ENCODE results near the gene MAMDC2. TPM values are rescaled to one million over a fixed set of nuclear protein-coding genes. Genes with fewer than 3 reads are reported as not detected.
"Not testable (repeated sequence)": the region's sequence is repeated elsewhere in the genome, so short reads cannot be mapped to it uniquely, and the experiment has no call there.

MAMDC2 gene
- polyA plus RNA-seq, 3 donors from 2014 or later, result 0.22 to 0.81 TPM; not detected in 1

DNA sequence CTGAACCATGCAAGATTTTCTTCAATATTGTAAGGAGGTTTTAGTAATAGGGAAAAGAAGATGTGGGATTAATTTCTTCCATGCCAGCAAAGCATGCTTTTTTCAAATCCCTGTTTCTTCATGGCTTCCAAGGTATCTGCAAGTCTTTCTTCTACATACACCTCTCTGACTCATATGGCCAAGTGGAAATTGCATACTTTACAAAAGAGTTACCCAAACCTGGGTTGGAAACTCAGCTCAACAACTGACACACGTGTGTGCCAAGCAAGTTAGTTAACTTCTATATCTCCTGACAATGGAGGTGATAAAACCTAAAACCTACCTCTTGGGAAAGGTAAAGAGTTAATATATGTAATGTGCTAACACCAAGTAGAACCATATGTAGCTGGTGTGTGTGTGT is 28.5 kb upstream of the MAMDC2 start:
- Mint-ChIP-seq H3K4me3 (no peak overlapping the region), H3K9me3 (peaks cover 0 to 2% (median 0%) of the 10 kb centered on the region in 6 donors), H3K4me1 (no peaks in the 10 kb centered on the region), H3K27me3 (ENCODE audit: low read depth in 3 of 3) (peaks cover 3 to 9% (median 5%) of the 10 kb centered on the region in 3 donors), H3K27ac (no peak overlapping the region), H3K36me3 (no peaks in the 10 kb centered on the region)
- DNase-seq, result no peak

DNA sequence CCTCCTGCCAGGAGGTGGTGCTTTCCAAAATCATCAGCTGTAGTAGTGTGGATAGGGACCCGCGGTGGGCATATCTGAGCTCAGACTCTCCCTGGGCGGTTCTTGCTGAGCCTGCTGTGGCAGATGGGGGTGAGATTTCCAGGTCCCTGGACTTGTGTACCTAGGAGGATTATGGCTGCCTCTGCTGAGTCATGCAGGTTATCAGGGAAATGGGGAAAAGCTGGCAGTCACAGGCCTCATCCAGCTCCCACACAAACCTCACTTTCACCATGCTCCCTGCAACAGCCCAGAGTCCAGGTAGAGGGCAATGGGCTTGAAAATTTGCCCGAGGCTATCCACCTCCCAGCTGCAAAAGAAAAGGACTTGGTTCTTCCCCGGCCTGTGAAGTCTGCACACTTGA is 23.4 kb upstream of the MAMDC2 start:
- peaks cover 2 to 9% (median 7%) of the 10 kb centered on the region in 3 donors for H3K27me3 Mint-ChIP-seq (ENCODE audit: low read depth in 3 of 3)
- no peaks in the 10 kb centered on the region for H3K36me3 Mint-ChIP-seq
- no peak overlapping the region for H3K27ac Mint-ChIP-seq
- no peak overlapping the region for H3K4me3 Mint-ChIP-seq
- no peaks in the 10 kb centered on the region for H3K4me1 Mint-ChIP-seq
- H3K9me3 Mint-ChIP-seq, result peaks cover 0 to 2% (median 0%) of the 10 kb centered on the region in 6 donors
- no peak for DNase-seq

DNA sequence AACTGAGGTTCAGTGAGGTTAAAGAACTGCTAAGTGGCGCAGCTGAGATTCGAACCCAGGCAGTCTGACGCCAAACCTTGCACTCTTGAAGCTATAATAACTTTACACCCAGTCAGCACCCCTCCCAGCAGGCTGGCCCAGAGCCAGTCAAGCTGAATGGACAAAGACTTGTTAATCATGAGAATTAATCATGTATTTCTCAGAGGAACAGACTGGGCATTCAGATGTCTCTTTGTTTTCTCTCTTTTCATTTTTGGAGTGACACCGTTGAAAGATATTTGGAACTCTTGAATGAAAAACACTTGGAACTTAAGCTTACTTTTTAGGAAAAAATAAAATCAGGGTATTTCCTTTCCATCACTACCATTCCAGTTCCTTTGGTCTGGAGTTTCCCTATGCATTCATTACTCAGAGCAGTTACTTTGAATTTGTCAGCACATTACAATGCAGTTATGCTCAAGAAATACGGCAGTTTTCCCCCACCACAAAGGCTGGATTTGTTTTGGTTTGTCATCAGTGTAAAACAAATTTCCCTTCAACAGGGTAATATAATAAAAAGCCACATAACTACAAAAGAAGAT is 22.6 kb upstream of the MAMDC2 start:
- no peak for DNase-seq
- peaks cover 2 to 9% (median 7%) of the 10 kb centered on the region in 3 donors for H3K27me3 Mint-ChIP-seq (ENCODE audit: low read depth in 3 of 3)
- H3K9me3 Mint-ChIP-seq, result peaks cover 0 to 2% (median 0%) of the 10 kb centered on the region in 6 donors
- no peaks in the 10 kb centered on the region for H3K4me1 Mint-ChIP-seq
- H3K4me3 Mint-ChIP-seq, result no peak overlapping the region
- no peak overlapping the region for H3K27ac Mint-ChIP-seq
- no peaks in the 10 kb centered on the region for H3K36me3 Mint-ChIP-seq

DNA sequence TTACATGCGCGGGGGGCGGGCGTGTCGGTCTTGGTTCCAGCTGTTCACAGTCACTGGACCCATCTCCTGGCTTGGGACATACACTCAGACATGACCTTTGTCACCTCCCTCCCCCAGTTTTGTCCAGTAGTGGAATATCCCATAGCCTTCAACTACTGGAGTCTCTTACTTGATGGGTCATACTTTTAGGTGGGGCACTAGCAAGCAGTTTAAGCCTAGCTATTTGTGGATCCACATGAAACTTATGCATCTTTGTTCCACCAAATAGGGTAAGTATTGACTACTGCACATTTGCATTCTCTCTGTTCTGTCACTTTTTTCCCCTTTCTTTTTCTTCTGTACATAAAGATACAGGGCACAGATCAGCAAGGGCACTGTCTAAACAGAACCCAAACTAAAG is 15.4 kb upstream of the MAMDC2 start:
- Mint-ChIP-seq H3K9me3 (no peaks in the 10 kb centered on the region), H3K4me3 (no peak overlapping the region), H3K27me3 (ENCODE audit: low read depth in 3 of 3) (peaks cover 0 to 10% (median 4%) of the 10 kb centered on the region in 3 donors), H3K36me3 (no peaks in the 10 kb centered on the region), H3K4me1 (no peaks in the 10 kb centered on the region), H3K27ac (no peak overlapping the region)
- DNase-seq, result no peak

DNA sequence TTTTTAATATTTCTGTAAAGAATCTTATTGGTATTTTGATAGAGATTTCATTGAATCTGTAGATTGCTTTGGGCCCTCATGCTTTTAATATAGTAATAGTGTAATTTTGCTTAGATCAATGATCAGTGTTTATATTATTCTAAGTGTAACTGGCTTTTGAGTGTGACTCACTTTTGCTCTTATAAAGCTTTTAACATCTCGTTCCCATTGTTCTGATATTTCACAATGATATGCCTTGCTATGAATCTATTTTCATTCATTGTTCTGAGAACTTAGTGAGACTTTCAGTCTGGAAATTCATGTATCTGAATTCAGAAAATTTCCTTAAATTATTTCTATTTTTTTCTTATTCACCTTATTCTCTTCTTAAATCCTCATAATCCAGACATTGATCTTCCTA is 13.5 kb upstream of the MAMDC2 start:
- no peaks in the 10 kb centered on the region for H3K9me3 Mint-ChIP-seq
- no peak overlapping the region for H3K27ac Mint-ChIP-seq
- DNase-seq, result no peak
- no peaks in the 10 kb centered on the region for H3K4me1 Mint-ChIP-seq
- H3K36me3 Mint-ChIP-seq, result no peaks in the 10 kb centered on the region
- H3K4me3 Mint-ChIP-seq, result no peak overlapping the region
- peaks cover under 1 to 6% (median 4%) of the 10 kb centered on the region in 3 donors for H3K27me3 Mint-ChIP-seq (ENCODE audit: low read depth in 3 of 3)

DNA sequence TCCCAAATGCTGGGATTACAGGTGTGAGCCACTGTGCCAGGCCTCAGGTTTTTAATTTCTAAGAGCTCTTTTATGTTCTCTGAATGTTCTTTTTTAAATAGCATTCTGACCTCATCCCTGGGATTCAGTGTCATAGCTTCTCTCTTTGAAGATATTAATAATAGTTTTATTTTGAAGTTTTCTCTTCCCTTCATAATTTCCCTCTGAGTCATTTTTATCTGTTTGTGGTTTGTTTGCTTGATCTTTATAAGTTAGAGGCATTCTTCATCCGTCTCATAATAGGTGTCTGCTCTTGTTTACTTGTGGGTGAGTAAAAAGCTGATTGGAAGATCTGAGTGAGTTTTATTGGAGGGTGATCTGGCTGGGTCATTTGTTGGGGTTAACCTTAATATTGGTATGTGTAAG is 12.5 kb upstream of the MAMDC2 start:
- no peak for DNase-seq
- no peaks in the 10 kb centered on the region for H3K36me3 Mint-ChIP-seq
- H3K4me1 Mint-ChIP-seq, result no peaks in the 10 kb centered on the region

DNA sequence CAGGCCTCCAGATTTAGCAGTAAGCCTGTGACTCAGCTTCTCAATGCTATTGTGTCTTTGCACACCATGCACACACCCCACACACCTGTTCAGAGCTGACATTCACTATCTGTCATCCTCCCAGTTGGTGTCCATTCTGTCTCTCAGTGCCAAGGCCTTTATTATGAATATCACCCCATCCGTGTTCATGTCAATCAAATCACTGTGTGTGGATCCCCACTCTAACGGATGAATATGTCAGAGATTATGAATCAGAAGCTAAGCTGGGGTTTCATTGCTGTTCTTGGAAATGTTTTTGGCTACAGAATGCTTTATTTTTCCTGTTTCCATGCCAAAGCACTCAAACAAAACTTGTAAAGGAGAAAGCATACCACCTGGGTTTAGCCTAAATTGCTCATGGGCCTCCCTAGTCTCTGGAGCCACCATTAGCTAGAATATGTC is 9.4 kb upstream of the MAMDC2 start:
- peaks cover 5% of the 10 kb centered on the region in 3 donors for H3K36me3 Mint-ChIP-seq
- no peak for DNase-seq
- H3K4me1 Mint-ChIP-seq, result no peaks in the 10 kb centered on the region
- H3K27me3 Mint-ChIP-seq (ENCODE audit: low read depth in 3 of 3), result peaks cover 2 to 6% (median 5%) of the 10 kb centered on the region in 3 donors
- no peak overlapping the region for H3K4me3 Mint-ChIP-seq
- no peak overlapping the region for H3K27ac Mint-ChIP-seq
- peaks cover 5 to 7% (median 6%) of the 10 kb centered on the region in 6 donors for H3K9me3 Mint-ChIP-seq

More for the DNA sequence above, 12.5 kb upstream of the MAMDC2 start:
- Mint-ChIP-seq H3K27me3 (ENCODE audit: low read depth in 3 of 3) (peaks cover 2 to 5% (median 3%) of the 10 kb centered on the region in 3 donors), H3K9me3 (no peaks in the 10 kb centered on the region), H3K27ac (no peak overlapping the region), H3K4me3 (no peak overlapping the region)

DNA sequence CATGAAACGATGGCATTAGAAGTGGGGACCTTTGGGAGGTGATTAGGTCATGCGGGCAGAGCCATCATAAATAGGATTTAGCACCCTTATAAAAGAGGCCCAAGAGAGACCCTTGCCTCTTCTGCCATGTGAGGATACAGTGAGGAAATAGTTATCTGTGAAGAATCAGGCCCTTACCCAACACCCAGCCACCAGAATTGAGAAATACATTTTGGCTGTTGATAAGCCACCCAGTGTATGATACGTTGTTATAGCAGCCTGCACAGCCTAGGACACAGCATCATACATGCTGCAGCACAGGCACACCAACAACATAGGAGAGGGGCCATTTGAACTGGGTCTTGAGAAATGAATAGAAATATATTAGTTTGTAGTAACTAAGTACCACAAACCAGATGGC is 8.0 kb upstream of the MAMDC2 start:
- peaks cover 5% of the 10 kb centered on the region in 3 donors for H3K36me3 Mint-ChIP-seq
- H3K27me3 Mint-ChIP-seq (ENCODE audit: low read depth in 3 of 3), result peaks cover 2 to 6% (median 3%) of the 10 kb centered on the region in 3 donors
- DNase-seq, result no peak
- no peak overlapping the region for H3K4me3 Mint-ChIP-seq
- no peaks in the 10 kb centered on the region for H3K4me1 Mint-ChIP-seq
- H3K27ac Mint-ChIP-seq, result no peak overlapping the region
- peaks cover 5 to 7% (median 6%) of the 10 kb centered on the region in 6 donors for H3K9me3 Mint-ChIP-seq

DNA sequence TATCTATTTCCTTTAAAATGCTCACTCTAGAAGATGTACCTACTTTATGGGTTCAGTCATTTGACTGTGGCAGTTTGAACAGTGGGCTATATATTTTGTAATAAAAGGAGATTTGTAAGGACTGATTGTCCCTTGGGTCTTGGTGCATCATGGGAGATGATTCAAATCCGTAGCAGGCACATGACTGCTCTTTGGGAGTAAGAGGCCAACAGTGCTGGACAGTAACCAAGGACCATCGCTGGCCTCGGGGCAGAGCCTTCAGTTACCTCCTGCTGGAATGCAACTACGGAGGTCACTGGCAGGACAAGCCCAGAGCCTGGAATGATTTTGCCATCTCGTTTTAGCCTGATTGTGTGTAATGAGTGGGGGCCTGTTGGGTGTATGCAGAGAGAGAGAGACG is 7.0 kb upstream of the MAMDC2 start:
- H3K4me3 Mint-ChIP-seq, result no peak overlapping the region
- DNase-seq, result no peak
- H3K4me1 Mint-ChIP-seq, result no peaks in the 10 kb centered on the region

DNA sequence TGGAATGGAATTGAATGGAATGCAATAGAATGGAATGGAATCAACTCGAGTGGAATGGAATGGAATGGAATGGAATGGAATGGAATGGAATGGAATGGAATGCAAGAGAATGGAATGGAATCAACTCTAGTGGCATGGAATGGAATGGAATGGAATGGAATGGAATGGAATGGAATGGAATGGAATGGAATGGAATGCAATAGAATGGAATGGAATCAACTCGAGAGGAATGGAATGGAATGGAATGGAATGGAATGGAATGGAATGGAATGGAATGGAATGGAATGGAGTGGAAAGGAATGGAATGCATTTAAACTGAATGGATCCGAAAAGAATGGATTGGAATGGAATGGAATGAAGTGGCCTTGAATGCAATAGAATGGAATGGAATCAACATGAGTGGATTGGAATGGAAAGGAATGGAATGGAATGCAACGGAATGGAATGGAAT is 5.5 kb upstream of the MAMDC2 start:
- H3K36me3 Mint-ChIP-seq, H3K27ac Mint-ChIP-seq, H3K4me3 Mint-ChIP-seq, DNase-seq, H3K9me3 Mint-ChIP-seq, H3K4me1 Mint-ChIP-seq: not testable (repeated sequence)
- H3K27me3 Mint-ChIP-seq (ENCODE audit: low read depth in 3 of 3), result peaks cover 2 to 14% (median 9%) of the 10 kb centered on the region in 3 donors

More for the DNA sequence above, 7.0 kb upstream of the MAMDC2 start:
- Mint-ChIP-seq H3K36me3 (peaks cover 5% of the 10 kb centered on the region in 3 donors), H3K27ac (no peak overlapping the region), H3K9me3 (peaks cover 5 to 7% (median 6%) of the 10 kb centered on the region in 6 donors), H3K27me3 (ENCODE audit: low read depth in 3 of 3) (peaks cover 2 to 5% (median 3%) of the 10 kb centered on the region in 3 donors)

DNA sequence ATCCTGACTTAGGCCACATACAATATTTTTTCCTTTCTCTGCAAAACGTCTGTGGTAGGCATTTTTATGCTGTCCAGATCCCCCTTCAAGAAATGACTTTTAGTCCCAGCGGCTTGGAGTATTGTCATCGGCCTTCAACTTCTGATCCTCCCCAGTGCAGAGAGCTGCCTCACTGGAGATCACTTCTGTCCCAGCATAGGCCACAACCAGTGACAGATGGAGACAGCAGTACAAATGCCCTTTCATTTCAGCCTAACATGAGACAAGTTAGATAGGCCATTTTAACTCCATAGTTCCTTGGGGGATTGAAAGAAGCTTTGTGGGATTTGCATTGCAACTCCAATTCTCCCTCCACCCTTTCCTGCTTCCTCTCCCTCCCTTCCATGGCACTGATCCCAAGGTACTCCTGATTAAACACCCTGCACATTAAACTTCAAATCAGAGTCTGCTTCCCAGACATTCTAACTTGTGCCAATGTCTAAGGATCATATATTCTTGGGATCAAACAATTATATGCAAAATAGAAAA is 3.2 kb upstream of the MAMDC2 start:
- H3K4me3 Mint-ChIP-seq, result no peak overlapping the region
- H3K9me3 Mint-ChIP-seq, result peaks cover 5 to 7% (median 6%) of the 10 kb centered on the region in 6 donors
- no peak for DNase-seq
- H3K27me3 Mint-ChIP-seq (ENCODE audit: low read depth in 3 of 3), result peaks cover 7 to 24% (median 11%) of the 10 kb centered on the region in 3 donors
- H3K27ac Mint-ChIP-seq, result no peak overlapping the region
- H3K4me1 Mint-ChIP-seq, result peaks cover 0 to 3% of the 10 kb centered on the region in 2 donors
- peaks cover 5% of the 10 kb centered on the region in 3 donors for H3K36me3 Mint-ChIP-seq

DNA sequence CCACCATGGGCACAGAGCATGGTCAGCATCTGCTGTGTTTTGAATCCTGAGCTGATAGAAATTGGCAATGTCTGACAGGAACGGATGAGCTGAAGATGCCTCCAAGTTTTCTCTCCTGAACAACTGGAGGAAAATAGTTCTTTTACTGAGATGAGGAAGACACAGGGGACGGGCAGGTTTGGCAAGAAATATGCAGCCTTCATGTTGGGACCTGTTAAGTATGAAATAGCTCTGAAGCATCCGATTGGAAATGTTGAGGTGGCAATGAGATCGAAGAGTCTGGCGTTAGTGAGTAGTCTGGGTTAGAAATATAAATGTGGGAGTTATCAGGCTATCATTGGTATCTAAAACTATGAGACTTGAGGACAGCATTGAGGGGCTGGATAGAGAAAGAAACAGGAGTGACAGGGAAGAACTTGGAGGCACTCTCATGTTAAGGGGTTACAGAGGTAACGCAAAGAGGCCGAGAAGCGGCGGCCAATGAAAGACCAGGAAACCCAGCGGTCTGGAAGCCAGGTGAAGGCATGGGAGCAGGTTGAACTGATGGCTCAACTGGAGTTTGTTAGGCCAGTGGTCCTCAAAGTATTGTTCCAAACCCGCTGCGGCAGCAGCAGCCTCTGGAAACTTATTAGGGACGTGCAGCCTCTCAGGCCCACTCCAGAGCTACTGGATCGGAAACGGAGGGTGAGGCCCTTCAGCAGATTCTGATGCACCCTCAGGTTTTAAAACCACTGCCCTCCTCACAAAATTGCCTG is 1.0 kb upstream of the MAMDC2 start:
- H3K4me1 Mint-ChIP-seq, result peaks cover 0 to 3% of the 10 kb centered on the region in 2 donors
- H3K27ac Mint-ChIP-seq, result no peak overlapping the region
- peak overlapping the region in 1 of 5 donors; percentile 8 for H3K4me3 Mint-ChIP-seq
- DNase-seq, result no peak
- peaks cover 5 to 7% (median 6%) of the 10 kb centered on the region in 6 donors for H3K9me3 Mint-ChIP-seq
- H3K27me3 Mint-ChIP-seq (ENCODE audit: low read depth in 3 of 3), result peaks cover 8 to 25% (median 11%) of the 10 kb centered on the region in 3 donors
- H3K36me3 Mint-ChIP-seq, result peaks cover 5% of the 10 kb centered on the region in 3 donors

DNA sequence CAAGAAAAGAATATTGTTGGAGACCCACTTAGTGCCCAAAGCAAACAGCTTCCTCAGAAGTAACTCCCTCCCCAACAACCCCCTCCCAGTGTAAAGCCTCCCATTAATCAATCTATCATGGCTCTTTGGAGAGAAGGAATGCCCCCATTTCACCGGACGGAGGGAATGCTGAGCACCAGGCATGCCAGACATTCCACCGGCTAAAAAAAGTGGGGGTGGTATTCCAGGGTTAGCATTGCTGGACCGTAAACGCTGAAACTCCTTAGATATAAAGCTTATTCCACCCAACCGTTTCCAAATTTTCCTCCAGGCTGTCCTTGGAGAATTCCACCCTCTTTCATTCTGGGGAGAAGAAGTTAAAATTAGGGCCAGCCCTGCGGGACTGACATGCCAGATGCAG is 363 bp upstream of the MAMDC2 start:
- H3K36me3 Mint-ChIP-seq, result peaks cover 1% of the 10 kb centered on the region in 3 donors
- no peak for DNase-seq
- peaks cover 1 to 2% (median 2%) of the 10 kb centered on the region in 6 donors for H3K9me3 Mint-ChIP-seq
- peaks cover 8 to 28% (median 10%) of the 10 kb centered on the region in 3 donors for H3K27me3 Mint-ChIP-seq (ENCODE audit: low read depth in 3 of 3)
- H3K4me3 Mint-ChIP-seq, result peak overlapping the region in 1 of 5 donors; percentile 20
- peaks cover 0 to 3% of the 10 kb centered on the region in 2 donors for H3K4me1 Mint-ChIP-seq
- H3K27ac Mint-ChIP-seq, result no peak overlapping the region

Data from immature natural killer cell (primary cell).